Measurements from ENCODE around the gene NPW.

Gene NPW

GRCh38 chr16:1984347-1985225 is 35.0 kb upstream of the NPW start:
- in situ Hi-C loops (cut with HindIII; ENCODE audit: low sequenced_read_pairs) = no loop called here

- in situ Hi-C loops (cut with HindIII; ENCODE audit: low sequenced_read_pairs) = no loop called here
Measured at GRCh38 chr16:1985466-1986150, 34.0 kb upstream of the NPW start.

- in situ Hi-C loops (cut with HindIII; ENCODE audit: low sequenced_read_pairs) = no loop called here
Measured at GRCh38 chr16:1987198-1987597, 32.4 kb upstream of the NPW start.

- in situ Hi-C loops (cut with HindIII; ENCODE audit: low sequenced_read_pairs) = no loop called here
Measured at GRCh38 chr16:1989209-1990100, 30.1 kb upstream of the NPW start, which contains the start of gene SYNGR3. TSS of gene SYNGR3 (plus strand) at chr16:1989970. CDS start at chr16:1990103, 133 bp downstream.

GRCh38 chr16:1990101-1990350 is 29.6 kb upstream of the NPW start:
- in situ Hi-C loops (cut with HindIII; ENCODE audit: low sequenced_read_pairs) = no loop called here

- in situ Hi-C loops (cut with HindIII; ENCODE audit: low sequenced_read_pairs) = no loop called here
Measured at GRCh38 chr16:1990351-1991134, 29.0 kb upstream of the NPW start.

- in situ Hi-C loops (cut with HindIII; ENCODE audit: low sequenced_read_pairs) = no loop called here
Measured at GRCh38 chr16:1991135-1991551, 28.4 kb upstream of the NPW start.

GRCh38 chr16:1991588-1991947 is 28.0 kb upstream of the NPW start:
- in situ Hi-C loops (cut with HindIII; ENCODE audit: low sequenced_read_pairs) = no loop called here

- in situ Hi-C loops (cut with HindIII; ENCODE audit: low sequenced_read_pairs) = no loop called here
Measured at GRCh38 chr16:1991948-1992703, 27.5 kb upstream of the NPW start.

- in situ Hi-C loops (cut with HindIII; ENCODE audit: low sequenced_read_pairs) = no loop called here
Measured at GRCh38 chr16:1992704-1993317, 26.8 kb upstream of the NPW start.

GRCh38 chr16:1993731-1994131 is 25.9 kb upstream of the NPW start:
- in situ Hi-C loops (cut with HindIII; ENCODE audit: low sequenced_read_pairs) = no loop called here

- in situ Hi-C loops (cut with HindIII; ENCODE audit: low sequenced_read_pairs) = no loop called here
Measured at GRCh38 chr16:1997494-1998359, 21.9 kb upstream of the NPW start.

- in situ Hi-C loops (cut with HindIII; ENCODE audit: low sequenced_read_pairs) = no loop called here
Measured at GRCh38 chr16:1998360-1998835, 21.2 kb upstream of the NPW start.

- in situ Hi-C loops (cut with HindIII; ENCODE audit: low sequenced_read_pairs) = no loop called here
Measured at GRCh38 chr16:1998852-1999801, 20.5 kb upstream of the NPW start.

- in situ Hi-C loops (cut with HindIII; ENCODE audit: low sequenced_read_pairs) = no loop called here
Measured at GRCh38 chr16:1999866-2000514, 19.6 kb upstream of the NPW start.

- in situ Hi-C loops (cut with HindIII; ENCODE audit: low sequenced_read_pairs) = no loop called here
Measured at GRCh38 chr16:2001035-2001434, 18.6 kb upstream of the NPW start.

All from DLD1 (cell line).